ENCODE results near the gene ITPR1.

GRCh38 chr3:4816718-4817117, 323.6 kb downstream of the ITPR1 start:
- TF ChIP-seq EP300 (IDR thresholded peaks at IDR 0.05; ENCODE audit: borderline replicate concordance in 1 of 2, low read depth in 1 of 2, low read length in 1 of 2) (no peak), RXRA (IDR thresholded peaks at IDR 0.05; ENCODE audit: borderline replicate concordance, low read depth) (no peak), YY1 (IDR thresholded peaks at IDR 0.05; ENCODE audit: low read depth) (no peak), CTCF (IDR thresholded peaks at IDR 0.05) (no peak), USF1 (IDR thresholded peaks at IDR 0.05; ENCODE audit: borderline replicate concordance, low read depth) (no peak), REST (IDR thresholded peaks at IDR 0.05; ENCODE audit: low read depth, low read length) (no peak), SMC3 (IDR thresholded peaks at IDR 0.05; ENCODE audit: low read depth, low read length) (no peak), NRF1 (IDR thresholded peaks at IDR 0.05; ENCODE audit: low read depth, low read length) (no peak), EZH2phosphoT487 (IDR thresholded peaks at IDR 0.05; ENCODE audit: borderline replicate concordance, low read depth) (no peak)

Measured in SK-N-SH (cell line).